ENCODE data around the gene TTC8. TPM values are rescaled to one million over a fixed set of nuclear protein-coding genes. Genes with fewer than 3 reads are reported as not detected.

Gene TTC8
- total RNA-seq, 1 experiment from 2014 or later = 12.4 TPM

DNA sequence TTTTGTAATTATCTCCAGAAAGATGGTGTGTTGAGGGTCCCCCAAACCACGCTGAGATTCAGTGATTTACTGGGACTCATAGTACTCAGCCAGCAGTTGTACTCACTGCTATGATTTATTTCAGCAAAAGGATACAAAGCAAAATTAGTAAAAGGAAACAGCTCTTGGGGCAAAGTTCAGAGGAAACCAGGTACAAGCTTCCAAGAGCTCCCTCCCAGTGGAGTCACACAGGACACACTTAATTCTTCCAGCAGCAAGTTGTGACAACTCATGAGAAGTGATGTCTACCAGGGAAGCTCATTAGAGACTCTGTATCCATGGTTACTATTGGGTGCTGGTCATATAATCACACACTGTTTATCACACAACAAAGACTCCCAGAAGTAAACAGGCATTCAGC is 38.7 kb downstream of the TTC8 start:
- CTCF ChIA-PET = no interaction called here
- Histone ChIP-seq H3K4me3 (ENCODE audit: low read depth in 2 of 2, low read length in 2 of 2) (no peak overlapping the region), H3K36me3 (ENCODE audit: control insufficient read depth, insufficient read depth, low read length) (no peaks in the 10 kb centered on the region; the same call in 1 of the 2 replicates), H3K27me3 (ENCODE audit: control insufficient read depth, insufficient read depth, low read length) (no peaks in the 10 kb centered on the region), H3K4me1 (ENCODE audit: control insufficient read depth, insufficient read depth, low read length) (no peaks in the 10 kb centered on the region), H3K9me3 (ENCODE audit: control insufficient read depth, insufficient read depth, low read depth, low read length) (no peaks in the 10 kb centered on the region), H3K27ac (ENCODE audit: low read length) (no peak overlapping the region)
- ATAC-seq (no peak), DNase-seq (ENCODE audit: low read depth, low spot score) (no peak)
- BruUV-seq (replicated peaks) = no TSS peak
- in situ Hi-C loops (cut with HindIII; ENCODE audit: low pct_unique_long_range_greater_than_20kb, low sequenced_read_pairs) = no loop called here
- TF ChIP-seq, protein P1, sequence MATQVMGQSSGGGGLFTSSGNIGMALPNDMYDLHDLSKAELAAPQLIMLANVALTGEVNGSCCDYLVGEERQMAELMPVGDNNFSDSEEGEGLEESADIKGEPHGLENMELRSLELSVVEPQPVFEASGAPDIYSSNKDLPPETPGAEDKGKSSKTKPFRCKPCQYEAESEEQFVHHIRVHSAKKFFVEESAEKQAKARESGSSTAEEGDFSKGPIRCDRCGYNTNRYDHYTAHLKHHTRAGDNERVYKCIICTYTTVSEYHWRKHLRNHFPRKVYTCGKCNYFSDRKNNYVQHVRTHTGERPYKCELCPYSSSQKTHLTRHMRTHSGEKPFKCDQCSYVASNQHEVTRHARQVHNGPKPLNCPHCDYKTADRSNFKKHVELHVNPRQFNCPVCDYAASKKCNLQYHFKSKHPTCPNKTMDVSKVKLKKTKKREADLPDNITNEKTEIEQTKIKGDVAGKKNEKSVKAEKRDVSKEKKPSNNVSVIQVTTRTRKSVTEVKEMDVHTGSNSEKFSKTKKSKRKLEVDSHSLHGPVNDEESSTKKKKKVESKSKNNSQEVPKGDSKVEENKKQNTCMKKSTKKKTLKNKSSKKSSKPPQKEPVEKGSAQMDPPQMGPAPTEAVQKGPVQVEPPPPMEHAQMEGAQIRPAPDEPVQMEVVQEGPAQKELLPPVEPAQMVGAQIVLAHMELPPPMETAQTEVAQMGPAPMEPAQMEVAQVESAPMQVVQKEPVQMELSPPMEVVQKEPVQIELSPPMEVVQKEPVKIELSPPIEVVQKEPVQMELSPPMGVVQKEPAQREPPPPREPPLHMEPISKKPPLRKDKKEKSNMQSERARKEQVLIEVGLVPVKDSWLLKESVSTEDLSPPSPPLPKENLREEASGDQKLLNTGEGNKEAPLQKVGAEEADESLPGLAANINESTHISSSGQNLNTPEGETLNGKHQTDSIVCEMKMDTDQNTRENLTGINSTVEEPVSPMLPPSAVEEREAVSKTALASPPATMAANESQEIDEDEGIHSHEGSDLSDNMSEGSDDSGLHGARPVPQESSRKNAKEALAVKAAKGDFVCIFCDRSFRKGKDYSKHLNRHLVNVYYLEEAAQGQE (IDR thresholded peaks at IDR 0.05; ENCODE audit: insufficient read depth in 1 of 2, low read depth in 2 of 2, low read length in 1 of 2) = no peak
- TF ChIP-seq, protein P2, sequence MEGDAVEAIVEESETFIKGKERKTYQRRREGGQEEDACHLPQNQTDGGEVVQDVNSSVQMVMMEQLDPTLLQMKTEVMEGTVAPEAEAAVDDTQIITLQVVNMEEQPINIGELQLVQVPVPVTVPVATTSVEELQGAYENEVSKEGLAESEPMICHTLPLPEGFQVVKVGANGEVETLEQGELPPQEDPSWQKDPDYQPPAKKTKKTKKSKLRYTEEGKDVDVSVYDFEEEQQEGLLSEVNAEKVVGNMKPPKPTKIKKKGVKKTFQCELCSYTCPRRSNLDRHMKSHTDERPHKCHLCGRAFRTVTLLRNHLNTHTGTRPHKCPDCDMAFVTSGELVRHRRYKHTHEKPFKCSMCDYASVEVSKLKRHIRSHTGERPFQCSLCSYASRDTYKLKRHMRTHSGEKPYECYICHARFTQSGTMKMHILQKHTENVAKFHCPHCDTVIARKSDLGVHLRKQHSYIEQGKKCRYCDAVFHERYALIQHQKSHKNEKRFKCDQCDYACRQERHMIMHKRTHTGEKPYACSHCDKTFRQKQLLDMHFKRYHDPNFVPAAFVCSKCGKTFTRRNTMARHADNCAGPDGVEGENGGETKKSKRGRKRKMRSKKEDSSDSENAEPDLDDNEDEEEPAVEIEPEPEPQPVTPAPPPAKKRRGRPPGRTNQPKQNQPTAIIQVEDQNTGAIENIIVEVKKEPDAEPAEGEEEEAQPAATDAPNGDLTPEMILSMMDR (IDR thresholded peaks at IDR 0.05) = no peak
- TF ChIP-seq SIN3A (IDR thresholded peaks at IDR 0.05; ENCODE audit: borderline replicate concordance, insufficient read depth, low read depth, low read length) = no peak
- no peak for TF ChIP-seq TCF7L2 (IDR thresholded peaks at IDR 0.05; ENCODE audit: low read depth, low read length)
- TF ChIP-seq POLR2AphosphoS5 (IDR thresholded peaks at IDR 0.05; ENCODE audit: low read depth, low read length) = no peak
- POLR2A ChIA-PET = no interaction called here
- intact Hi-C loops (cut with micrococcal nuclease; ENCODE audit: unreplicated experiment) = no loop called here

DNA sequence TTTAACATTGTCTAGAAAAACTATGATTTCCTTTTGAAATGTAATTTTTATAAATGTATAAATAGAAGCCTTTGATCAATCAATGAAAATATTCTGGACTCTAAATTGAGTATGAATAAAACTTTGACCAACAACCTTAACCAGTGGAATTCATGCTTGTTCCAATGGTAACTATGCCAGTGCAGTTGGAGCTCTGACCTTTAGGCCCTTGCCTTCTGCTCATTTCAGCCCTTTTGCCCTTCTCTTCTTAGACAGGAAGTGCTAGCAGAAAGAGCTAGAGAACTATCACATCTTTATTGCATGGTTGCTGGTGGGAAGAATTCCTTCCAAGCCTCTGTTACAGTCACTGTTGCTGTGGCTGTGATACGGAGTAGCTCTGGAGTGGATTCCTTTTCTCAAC is 39.7 kb downstream of the TTC8 start:
- H3K36me3 ChIP-seq (ENCODE audit: control insufficient read depth, insufficient read depth, low read length) = no peaks in the 10 kb centered on the region; the same call in 1 of the 2 replicates
- no peak overlapping the region for H3K27ac ChIP-seq (ENCODE audit: low read length)
- intact Hi-C loops (cut with micrococcal nuclease; ENCODE audit: unreplicated experiment) = no loop called here
- DNase-seq (ENCODE audit: low read depth, low spot score) = no peak
- H3K9me3 ChIP-seq (ENCODE audit: control insufficient read depth, insufficient read depth, low read depth, low read length) = no peaks in the 10 kb centered on the region
- no peak overlapping the region for H3K4me3 ChIP-seq (ENCODE audit: low read depth in 2 of 2, low read length in 2 of 2)
- TF ChIP-seq, protein P1 (IDR thresholded peaks at IDR 0.05; ENCODE audit: insufficient read depth in 1 of 2, low read depth in 2 of 2, low read length in 1 of 2) = no peak
- no peak for TF ChIP-seq SIN3A (IDR thresholded peaks at IDR 0.05; ENCODE audit: borderline replicate concordance, insufficient read depth, low read depth, low read length)
- no peak for TF ChIP-seq TCF7L2 (IDR thresholded peaks at IDR 0.05; ENCODE audit: low read depth, low read length)
- TF ChIP-seq POLR2AphosphoS5 (IDR thresholded peaks at IDR 0.05; ENCODE audit: low read depth, low read length) = no peak
- TF ChIP-seq, protein P2 (IDR thresholded peaks at IDR 0.05) = no peak
- ChIA-PET CTCF (no interaction called here), POLR2A (interaction anchor here (0.6 kb wide), 1 partner anchor 363 kb away, joined by 3 read pairs; no protein-coding TSS in a partner anchor)
- no peak for ATAC-seq
- H3K4me1 ChIP-seq (ENCODE audit: control insufficient read depth, insufficient read depth, low read length) = no peaks in the 10 kb centered on the region
- H3K27me3 ChIP-seq (ENCODE audit: control insufficient read depth, insufficient read depth, low read length) = no peaks in the 10 kb centered on the region
- in situ Hi-C loops (cut with HindIII; ENCODE audit: low pct_unique_long_range_greater_than_20kb, low sequenced_read_pairs) = no loop called here
- no TSS peak for BruUV-seq (replicated peaks)
